GM06990 (cell line): Measurements from ENCODE around the gene SKIL.

Experiments
- DNase-seq: peaks from one replicate; pipeline ENCODE4 v3.0.0-alpha.2; 2011; ENCODE audit not compliant: insufficient read length; ENCODE audit errors: extremely low read depth
- H3K27me3 ChIP-seq: replicated peaks from 2 replicates; pipeline ENCODE4 v1.6.0; 2011; ENCODE audit warnings: low read length; ENCODE audit not compliant: control insufficient read depth, insufficient read depth
- H3K36me3 ChIP-seq: 2 replicates; pipeline ENCODE4 v1.5.1; 2011; ENCODE audit warnings: low read length; ENCODE audit not compliant: control insufficient read depth, insufficient read depth
- H3K4me3 ChIP-seq: replicated peaks from 2 replicates; pipeline ENCODE4 v1.5.1; 2011; ENCODE audit warnings: low read depth, mild to moderate bottlenecking, control low read depth, low read length
- CTCF ChIP-seq: IDR thresholded peaks from 2 replicates; pipeline ENCODE4 v1.5.1; 2011; ENCODE audit warnings: low read length, control low read depth, mild to moderate bottlenecking, inconsistent platforms; ENCODE audit not compliant: insufficient read depth, poor library complexity, severe bottlenecking

Gene SKIL

GRCh38 chr3:170443457-170443856 is 85.9 kb downstream of the SKIL start:
- Histone ChIP-seq H3K27me3 (no peaks in the 10 kb centered on the region; the same call in 1 of the 2 replicates), H3K4me3 (no peak overlapping the region), H3K36me3 (no peaks in the 10 kb centered on the region)
- DNase-seq: no peak
- no peak for TF ChIP-seq CTCF
